Panc1 (cell line): ENCODE data around the gene FAF1. TPM values are rescaled to one million over a fixed set of nuclear protein-coding genes. Genes with fewer than 3 reads are reported as not detected.
A peak's percentile ranks its signal among the peaks of the same experiment; 100 is the strongest.

ENCODE experiments used
- ATAC-seq: fragments of 200-7000 bp; cut with Tn5 transposase; 2 replicates; pipeline ENCODE4 v1.9.1; 2020; ENCODE audit warnings: mild to moderate bottlenecking, moderate library complexity
- BruUV-seq: library from RNA; stranded (reverse); fragments of 400-500 nt; replicated peaks from 2 replicates; lab custom pipeline; 2021; lab: Mats Ljungman, UMichigan
- CTCF ChIA-PET: fragments of 300-600 bp; sonication (Branson Sonifier 250); formaldehyde crosslinking; loops from one replicate; lab custom pipeline; 2022; ENCODE audit warnings: antibody characterized with exemption; lab: Charles Lee
- POLR2A ChIA-PET: fragments of 300-600 bp; sonication (Branson Sonifier 250); formaldehyde crosslinking; loops from one replicate; lab custom pipeline; 2022; ENCODE audit warnings: antibody characterized with exemption; lab: Charles Lee
- DNase-seq: peaks from one replicate; pipeline ENCODE4 v3.0.0-alpha.2; 2010; ENCODE audit warnings: low read depth, low spot score
- H3K27ac ChIP-seq: 2 replicates; pipeline ENCODE4 v1.5.1; 2011; ENCODE audit warnings: mild to moderate bottlenecking, low read length, inconsistent platforms
- H3K27me3 ChIP-seq: fragments of 200-500 bp; sonication (Bioruptor generic); 2 replicates; pipeline ENCODE4 v1.6.0; 2014; ENCODE audit warnings: low read length, inconsistent platforms; ENCODE audit not compliant: control insufficient read depth, insufficient read depth
- H3K36me3 ChIP-seq: fragments of 200-500 bp; sonication (Bioruptor generic); 2 replicates; pipeline ENCODE4 v1.5.1; 2014; ENCODE audit warnings: inconsistent platforms, mild to moderate bottlenecking, low read length, moderate library complexity; ENCODE audit not compliant: control insufficient read depth, insufficient read depth
- H3K4me1 ChIP-seq: 2 replicates; pipeline ENCODE4 v1.5.1; 2011; ENCODE audit warnings: inconsistent platforms, mild to moderate bottlenecking, low read length, moderate library complexity; ENCODE audit not compliant: control insufficient read depth, insufficient read depth
- H3K4me3 ChIP-seq, 2 experiments: 2 replicates each; pipeline ENCODE4 v1.5.1; 2011 to 2012; ENCODE audit warnings: low read depth in 2 of 2, low read length in 2 of 2, mild to moderate bottlenecking in 2 of 2, inconsistent platforms in 1 of 2, moderate library complexity in 1 of 2
- H3K9me3 ChIP-seq: fragments of 200-500 bp; sonication (Bioruptor generic); 2 replicates; pipeline ENCODE4 v1.5.1; 2014; ENCODE audit warnings: low read depth, mild to moderate bottlenecking, inconsistent platforms, low read length, moderate library complexity; ENCODE audit not compliant: control insufficient read depth, insufficient read depth
- CTCF ChIP-seq: fragments of 450-650 bp; IDR thresholded peaks from 2 replicates; pipeline ENCODE4 v1.5.1; 2017; ENCODE audit warnings: mild to moderate bottlenecking
- POLR2AphosphoS5 ChIP-seq: IDR thresholded peaks from 2 replicates; pipeline ENCODE4 v1.6.1; 2012; ENCODE audit warnings: mild to moderate bottlenecking, low read depth, low read length, moderate library complexity
- REST ChIP-seq, 2 experiments: IDR thresholded peaks; 2 replicates each; pipeline ENCODE4 v1.6.1; 2011 to 2012; ENCODE audit warnings: low read depth in 2 of 2, control low read depth in 1 of 2, low read length in 1 of 2, mild to moderate bottlenecking in 1 of 2, moderate library complexity in 1 of 2; ENCODE audit not compliant: insufficient read depth in 1 of 2
- SIN3A ChIP-seq: IDR thresholded peaks from 2 replicates; pipeline ENCODE4 v1.6.1; 2012; ENCODE audit warnings: low read depth, mild to moderate bottlenecking, low read length, moderate library complexity, borderline replicate concordance; ENCODE audit not compliant: insufficient read depth
- TCF7L2 ChIP-seq: IDR thresholded peaks from 2 replicates; pipeline ENCODE4 v1.6.1; 2011; ENCODE audit warnings: mild to moderate bottlenecking, low read depth, low read length, inconsistent platforms
- in situ Hi-C: cut with HindIII; loops from 2 replicates; pipeline ENCODE4 v1.10.0; 2016; ENCODE audit warnings: low sequenced_read_pairs, low pct_unique_long_range_greater_than_20kb
- intact Hi-C: fragments of 100-400 bp; cut with micrococcal nuclease; formaldehyde crosslinking; loops from one replicate; pipeline ENCODE4 v1.10.0; 2022; ENCODE audit not compliant: unreplicated experiment
- total RNA-seq: library from RNA; stranded (reverse); gene quantifications from one replicate; pipeline ENCODE4 v1.2.1, GENCODE V29; 2021; ENCODE audit not compliant: unreplicated experiment

FAF1 gene
- total RNA-seq, 1 experiment from 2014 or later: 101 TPM

GRCh38 chr1:50622259-50622658 lies 337.8 kb downstream of the FAF1 start:
- H3K27ac ChIP-seq: no peak overlapping the region
- no peaks in the 10 kb centered on the region for H3K27me3 ChIP-seq
- intact Hi-C loops (no loop called here), in situ Hi-C loops (no loop called here)
- H3K4me3 ChIP-seq: no peak overlapping the region
- no peaks in the 10 kb centered on the region for H3K4me1 ChIP-seq
- no peak for TF ChIP-seq REST (IDR thresholded peaks at IDR 0.05; ENCODE audit: insufficient read depth in 1 of 2, low read depth in 2 of 2, low read length in 1 of 2)
- TF ChIP-seq SIN3A: no peak
- TF ChIP-seq TCF7L2: no peak
- no peak for TF ChIP-seq CTCF
- no peak for TF ChIP-seq POLR2AphosphoS5
- no peaks in the 10 kb centered on the region for H3K36me3 ChIP-seq
- POLR2A ChIA-PET: no interaction called here
- no TSS peak for BruUV-seq
- ATAC-seq (no peak), DNase-seq (no peak)
- H3K9me3 ChIP-seq: no peaks in the 10 kb centered on the region
- CTCF ChIA-PET: no interaction called here

- Histone ChIP-seq H3K36me3 (no peaks in the 10 kb centered on the region), H3K9me3 (no peaks in the 10 kb centered on the region), H3K4me1 (no peaks in the 10 kb centered on the region), H3K27me3 (no peaks in the 10 kb centered on the region), H3K27ac (no peak overlapping the region), H3K4me3 (no peak overlapping the region)
- BruUV-seq: no TSS peak
- in situ Hi-C loops: no loop called here
- intact Hi-C loops: loop anchor here (2.0 kb wide), 1 partner anchor 84 kb away; no protein-coding TSS in a partner anchor
- POLR2A ChIA-PET: no interaction called here
- CTCF ChIA-PET: interaction anchor here (0.7 to 1.2 kb wide), 2 partner anchors 84 to 310 kb away, joined by 3 to 11 read pairs; no protein-coding TSS in a partner anchor
- TF ChIP-seq POLR2AphosphoS5: no peak
- peak; percentile 78 for TF ChIP-seq CTCF
- no peak for TF ChIP-seq REST (IDR thresholded peaks at IDR 0.05; ENCODE audit: insufficient read depth in 1 of 2, low read depth in 2 of 2, low read length in 1 of 2)
- no peak for TF ChIP-seq TCF7L2
- ATAC-seq: peak; percentile 86
- DNase-seq: no peak
These were observed 339.3 kb downstream of the FAF1 start for GRCh38 chr1:50620680-50621329.
